ENCODE measurements around the gene ARHGAP5.
A peak's percentile ranks its signal among the peaks of the same experiment; 100 is the strongest.

ARHGAP5 gene

DNA sequence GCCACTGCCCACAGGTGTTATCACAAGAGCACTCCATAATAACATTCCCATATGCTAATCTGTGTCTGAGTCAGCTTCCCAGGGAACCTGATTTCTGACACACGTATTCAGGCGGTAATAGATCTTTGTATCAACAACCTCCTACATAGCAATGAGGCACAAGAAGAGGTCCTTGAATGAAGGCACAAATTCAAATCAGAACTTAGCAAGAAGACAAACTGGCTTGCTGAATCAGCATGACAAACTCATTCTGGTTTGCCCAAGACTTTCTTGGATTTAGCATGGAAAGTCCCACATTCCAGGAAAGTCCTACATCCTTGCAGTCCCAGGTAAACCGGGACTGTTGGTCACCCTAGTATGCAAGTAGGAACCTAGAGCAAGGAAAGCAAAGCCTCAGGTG, 90.8 kb downstream of the ARHGAP5 start:
- DNase-seq (ENCODE audit: low read depth in 2 of 3, low spot score in 2 of 3) = no peak

DNA sequence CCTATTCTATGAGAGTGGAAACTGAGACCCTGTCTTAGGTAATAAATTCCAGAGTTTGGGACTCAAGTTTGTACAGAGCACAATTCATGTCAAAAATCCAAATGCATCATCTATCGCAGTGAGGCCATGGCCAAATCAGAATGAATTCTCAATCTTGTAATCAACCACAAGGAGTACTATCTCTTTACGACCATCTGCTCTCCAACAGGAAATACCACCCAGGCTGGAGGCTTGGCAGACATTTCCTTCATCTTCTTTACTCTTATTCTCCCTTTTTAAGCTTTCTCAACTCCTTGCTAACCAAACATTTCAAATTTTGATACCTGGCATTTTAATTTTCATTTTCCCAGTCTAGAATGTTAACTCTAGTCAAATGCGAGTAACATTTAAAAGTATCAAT, 92.1 kb downstream of the ARHGAP5 start:
- no peak for DNase-seq (ENCODE audit: low read depth in 2 of 3, low spot score in 2 of 3)

GRCh38 chr14:32171469-32171868, 94.4 kb downstream of the ARHGAP5 start:
- DNase-seq (ENCODE audit: low read depth in 2 of 3, low spot score in 2 of 3) = no peak

DNA sequence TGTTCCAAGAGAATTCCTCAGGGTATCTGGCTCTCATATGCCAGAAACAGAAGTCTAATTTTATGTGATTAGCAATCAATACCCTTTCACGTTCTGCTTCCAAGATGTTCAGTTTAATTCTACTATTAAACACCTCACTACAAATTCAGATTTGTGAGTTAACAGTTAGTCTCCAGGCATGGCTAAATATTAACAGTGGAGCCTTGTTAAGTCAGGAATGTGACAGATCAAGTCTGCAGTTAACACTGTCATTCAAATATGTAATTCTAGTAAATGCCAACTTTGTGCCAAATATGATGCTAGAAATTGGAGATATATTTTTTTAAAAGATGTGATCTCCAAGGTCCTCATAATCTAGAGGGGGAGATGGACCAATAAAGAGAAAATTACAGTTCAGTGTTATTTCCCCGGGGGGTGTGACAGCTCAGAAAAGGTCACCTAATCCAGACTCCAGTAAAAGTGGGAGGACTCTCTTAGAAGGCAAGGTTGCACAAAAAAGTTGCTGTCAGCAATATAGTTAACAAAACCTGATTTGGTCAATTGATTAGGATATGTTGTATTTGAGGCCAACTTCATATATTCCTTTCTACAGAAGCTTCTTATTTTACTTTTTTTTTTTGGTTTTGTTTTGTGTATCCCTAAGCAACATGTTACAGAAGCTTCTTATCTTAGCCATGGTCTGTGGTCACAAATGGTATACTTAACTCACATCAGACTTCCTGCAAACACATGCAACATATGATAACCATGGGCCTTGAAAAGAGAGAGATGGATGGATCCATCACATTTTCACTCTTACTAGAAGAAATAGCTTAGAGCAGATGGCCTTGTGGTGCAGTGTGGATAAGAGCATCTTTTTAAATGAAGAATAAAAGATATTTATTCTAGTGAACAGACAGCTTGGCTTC, 106.3 kb downstream of the ARHGAP5 start:
- DNase-seq (ENCODE audit: low read depth in 2 of 3, low spot score in 2 of 3) = no peak

- DNase-seq (ENCODE audit: low read depth in 2 of 3, low spot score in 2 of 3) = no peak
Observed at GRCh38 chr14:32185097-32185496, 108.0 kb downstream of the ARHGAP5 start.

DNA sequence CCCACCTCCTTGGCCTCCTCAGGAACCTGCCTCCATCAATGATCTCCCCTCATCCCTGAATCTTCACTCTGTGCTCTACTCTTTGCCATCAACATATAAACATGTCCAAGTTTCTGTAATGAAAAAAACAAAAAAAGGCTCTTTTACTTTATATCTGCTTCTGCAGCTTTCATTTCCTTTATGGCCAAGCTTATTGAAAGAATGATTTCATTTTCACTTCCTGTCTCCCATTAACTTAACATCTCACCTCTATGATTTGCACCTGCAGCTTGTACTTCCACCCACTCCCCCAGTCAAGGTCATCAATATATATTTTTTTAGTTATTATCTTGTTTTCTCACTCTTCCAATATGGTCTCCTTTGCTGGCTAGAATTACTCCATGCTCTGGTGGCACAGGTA, 109.1 kb downstream of the ARHGAP5 start:
- no peak for DNase-seq (ENCODE audit: low read depth in 2 of 3, low spot score in 2 of 3)

- DNase-seq (ENCODE audit: low read depth in 2 of 3, low spot score in 2 of 3) = no peak
Observed at GRCh38 chr14:32189811-32190210, 112.7 kb downstream of the ARHGAP5 start.

DNA sequence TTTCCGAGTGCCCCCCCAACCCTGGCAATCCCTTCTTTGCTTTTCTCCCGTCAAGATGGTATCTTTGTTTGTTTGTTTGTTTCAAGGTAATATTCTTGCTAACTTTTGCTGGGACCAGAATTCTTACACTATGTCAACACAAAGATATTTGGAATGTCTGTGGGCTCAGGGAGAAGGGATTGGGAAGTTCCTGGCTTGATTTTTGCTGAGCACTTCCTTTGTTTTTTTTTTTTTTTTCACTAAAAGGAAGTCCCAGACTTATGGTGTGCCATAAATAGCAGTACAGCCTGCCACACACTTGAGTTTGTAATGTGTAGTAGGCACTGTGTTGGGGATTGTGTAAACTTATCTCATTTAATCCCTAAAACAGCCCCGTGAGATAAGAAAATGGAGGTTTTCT, 113.6 kb downstream of the ARHGAP5 start:
- no peak for DNase-seq (ENCODE audit: low read depth in 2 of 3, low spot score in 2 of 3)

GRCh38 chr14:32192712-32193373, 115.7 kb downstream of the ARHGAP5 start:
- DNase-seq (ENCODE audit: low read depth in 2 of 3, low spot score in 2 of 3) = no peak

DNA sequence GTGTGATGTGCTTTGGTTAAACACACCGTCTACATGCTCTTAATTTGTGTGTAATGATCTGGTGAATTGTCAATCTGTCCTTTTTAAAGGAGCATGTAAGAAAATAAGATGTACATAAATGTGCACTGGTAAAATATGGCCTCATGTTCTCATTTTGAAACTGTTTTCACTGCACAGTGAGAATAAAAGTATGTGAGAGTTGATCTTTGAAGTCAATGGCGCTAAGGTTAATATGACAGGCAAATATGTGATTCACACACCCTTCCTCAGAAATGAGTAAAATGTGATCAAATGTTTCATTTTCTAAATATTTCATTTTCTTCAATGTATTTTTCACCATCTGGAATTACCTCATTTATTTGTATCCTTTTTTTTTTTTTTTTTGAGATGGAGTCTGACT, 116.4 kb downstream of the ARHGAP5 start:
- DNase-seq (ENCODE audit: low read depth in 2 of 3, low spot score in 2 of 3) = no peak

DNA sequence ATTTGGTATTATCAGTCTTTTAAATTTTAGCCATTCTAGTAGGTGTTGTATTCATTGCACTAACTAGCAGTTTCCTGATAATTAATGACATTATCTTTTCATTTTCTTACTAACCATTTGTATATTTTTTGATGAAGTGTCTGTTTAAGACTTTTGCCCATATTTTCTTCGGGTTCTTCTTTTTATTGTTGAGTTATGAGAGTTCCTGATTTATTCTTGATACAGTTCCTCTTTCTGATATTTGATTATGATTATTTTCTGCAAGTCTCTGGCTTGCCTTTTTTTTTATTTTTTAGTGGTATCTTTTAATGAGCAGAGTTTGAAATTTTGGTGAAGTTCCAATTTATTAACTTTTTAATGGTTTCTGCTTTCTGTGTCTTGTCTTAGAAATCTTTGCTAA, 118.5 kb downstream of the ARHGAP5 start:
- DNase-seq (ENCODE audit: low read depth in 2 of 3, low spot score in 2 of 3) = no peak

DNA sequence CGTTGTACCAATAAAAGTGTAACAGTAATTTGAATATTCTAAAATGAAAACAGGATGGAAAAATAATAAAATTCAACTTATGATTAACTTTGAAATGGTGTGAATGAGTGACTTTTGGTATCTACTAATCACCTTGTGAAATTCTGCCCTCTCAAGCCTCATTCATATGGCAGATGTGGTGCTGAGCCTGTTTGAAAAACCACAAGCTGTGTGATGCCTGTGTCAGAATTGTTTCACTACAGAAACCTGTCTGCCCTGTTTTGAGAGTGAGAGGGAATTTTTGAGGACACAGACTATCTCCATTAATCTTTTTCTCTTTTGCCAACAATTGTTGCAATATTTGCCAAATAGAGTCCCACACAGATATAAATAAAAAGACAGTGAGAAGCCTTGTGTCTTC, 120.8 kb downstream of the ARHGAP5 start:
- DNase-seq (ENCODE audit: low read depth in 2 of 3, low spot score in 2 of 3) = no peak

DNA sequence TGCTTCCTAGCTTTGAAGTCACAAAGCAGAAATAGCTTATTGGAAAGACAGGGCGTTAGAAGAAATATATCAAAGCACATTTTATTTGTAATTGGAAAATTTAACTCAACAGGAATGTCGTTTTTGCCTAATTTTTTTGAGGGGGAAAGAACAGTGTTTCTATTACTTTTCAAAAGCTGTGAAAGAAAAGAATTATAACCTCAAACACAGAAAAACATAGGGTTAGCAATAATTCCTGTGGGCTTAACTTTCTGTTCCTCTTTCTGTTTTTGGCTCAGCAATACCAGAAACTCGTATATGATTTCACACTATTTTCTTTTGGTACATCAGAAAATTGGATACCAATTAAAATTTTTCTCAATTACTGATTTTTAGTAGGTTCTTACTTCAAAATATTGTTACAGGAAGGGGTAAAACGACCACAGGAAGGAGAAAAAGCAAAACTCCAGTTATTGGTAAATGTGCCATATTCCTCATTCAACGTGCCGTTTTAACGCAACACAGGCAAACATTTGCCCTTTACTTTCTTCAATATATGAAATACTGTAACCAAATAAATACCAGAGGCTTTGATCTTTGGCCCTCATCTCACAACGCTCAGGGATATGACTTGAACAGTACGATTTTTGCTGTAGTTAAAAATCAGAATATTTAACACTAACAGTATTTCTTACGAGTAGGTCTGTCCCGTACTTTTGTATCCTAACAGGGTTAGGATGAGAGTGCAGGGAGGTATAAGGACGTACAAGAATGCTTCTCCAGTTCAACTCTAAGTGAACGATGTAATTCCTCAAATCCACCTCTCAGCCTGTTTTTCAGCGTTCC, 123.5 kb downstream of the ARHGAP5 start:
- no peak for DNase-seq (ENCODE audit: low read depth in 2 of 3, low spot score in 2 of 3)

GRCh38 chr14:32201193-32201815, 124.2 kb downstream of the ARHGAP5 start:
- peak; percentile 45 to 47 (median 47) for DNase-seq (ENCODE audit: low read depth in 2 of 3, low spot score in 2 of 3)

DNA sequence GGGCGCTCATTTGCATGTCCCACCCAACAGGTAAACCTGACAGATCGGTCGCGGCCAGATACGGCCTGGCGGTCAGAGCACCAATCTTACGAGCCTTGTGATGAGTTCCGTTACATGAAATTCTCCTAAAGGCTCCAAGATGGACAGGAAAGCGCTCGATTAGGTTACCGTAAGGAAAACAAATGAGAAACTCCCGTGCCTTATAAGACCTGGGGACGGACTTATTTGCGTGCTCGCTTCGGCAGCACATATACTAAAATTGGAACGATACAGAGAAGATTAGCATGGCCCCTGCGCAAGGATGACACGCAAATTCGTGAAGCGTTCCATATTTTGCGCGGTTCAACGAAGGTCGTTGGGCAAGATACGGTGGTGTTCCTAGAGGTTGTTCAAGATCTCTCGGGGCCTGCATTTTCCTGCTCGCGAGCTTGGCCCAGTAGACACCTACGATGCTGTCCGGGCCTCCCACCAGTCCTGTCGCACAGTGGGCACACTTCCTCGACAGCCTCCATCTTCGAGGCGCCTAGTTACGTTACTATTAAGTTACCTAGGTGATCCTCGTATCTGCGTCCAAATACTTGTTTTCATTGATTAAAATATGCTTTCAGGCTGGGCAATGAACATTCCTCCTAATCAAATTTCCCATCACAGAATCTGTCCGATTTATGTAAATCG, 124.8 kb downstream of the ARHGAP5 start, which contains the start of gene RNU6-7:
RNU6-7 (plus strand) TSS at position 230 of the 675 bp plus-strand sequence.
- peak in 1 of 3 experiments; percentile 35 for DNase-seq (ENCODE audit: low read depth in 2 of 3, low spot score in 2 of 3)

GRCh38 chr14:32202491-32202997, 125.4 kb downstream of the ARHGAP5 start:
- no peak for DNase-seq (ENCODE audit: low read depth in 2 of 3, low spot score in 2 of 3)

DNA sequence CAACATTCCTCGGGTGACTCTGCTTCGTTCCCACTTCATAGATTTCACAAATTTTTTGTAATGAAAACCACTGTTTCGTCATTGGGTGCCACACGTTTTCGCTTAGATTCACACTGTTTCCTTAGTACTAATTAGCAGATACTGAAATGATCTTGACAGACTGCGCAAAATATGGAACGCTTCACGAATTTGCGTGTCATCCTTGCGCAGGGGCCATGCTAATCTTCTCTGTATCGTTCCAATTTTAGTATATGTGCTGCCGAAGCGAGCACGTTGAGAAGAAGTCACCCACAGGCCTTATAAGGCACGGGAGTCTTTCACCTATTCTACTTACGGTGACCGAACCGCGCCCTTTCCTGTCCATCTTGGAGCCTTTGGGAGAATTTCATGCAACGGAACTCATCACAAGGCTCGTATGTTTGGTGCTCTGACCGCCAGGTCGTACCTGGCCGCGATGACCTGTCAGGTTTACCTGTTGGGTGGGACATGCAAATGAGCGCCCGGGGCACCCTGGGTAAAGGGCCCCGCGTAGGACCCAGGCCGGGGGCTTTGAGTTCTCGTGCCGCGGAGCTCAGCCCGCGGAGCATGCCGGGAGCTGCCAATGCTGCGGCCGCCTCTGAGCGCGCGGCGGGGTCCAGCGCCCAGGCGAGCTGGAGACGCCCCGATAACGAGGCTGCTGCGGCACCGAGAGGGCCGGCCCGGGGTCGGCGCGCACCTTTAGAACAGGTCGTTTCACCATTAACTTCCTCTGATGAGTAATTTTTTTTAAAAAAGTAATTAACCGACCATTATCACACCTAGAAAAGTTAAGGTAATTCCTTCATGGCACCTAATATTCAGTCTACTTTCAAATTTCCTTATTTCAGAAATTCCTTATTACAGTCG, 126.1 kb downstream of the ARHGAP5 start, which contains the start of gene RNU6-8:
RNU6-8 (minus strand) TSS at position 272 of the 885 bp plus-strand sequence.
- peak; percentile 57 to 83 (median 72) for DNase-seq (ENCODE audit: low read depth in 2 of 3, low spot score in 2 of 3)

DNA sequence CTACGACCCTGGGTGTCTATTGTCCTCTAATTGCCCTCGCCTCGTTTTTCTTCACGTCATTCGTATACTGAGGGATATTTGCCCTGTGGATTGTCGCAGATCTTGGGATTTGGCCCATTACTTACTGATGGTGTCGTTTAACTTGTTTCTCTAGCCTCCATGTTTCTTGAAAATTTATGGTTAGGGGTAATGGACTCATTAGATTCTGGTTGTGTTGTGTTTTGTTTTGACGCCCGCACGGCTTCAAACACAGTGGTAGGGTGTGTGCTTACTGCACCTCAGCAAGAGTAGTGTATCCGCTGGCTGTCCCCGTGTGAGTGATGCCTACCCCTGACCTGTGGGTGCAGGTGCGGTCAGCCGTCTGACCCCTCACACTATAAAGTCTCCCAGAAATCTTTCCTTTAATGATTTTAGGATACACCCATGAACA, 126.8 kb downstream of the ARHGAP5 start:
- DNase-seq (ENCODE audit: low read depth in 2 of 3, low spot score in 2 of 3) = no peak

DNA sequence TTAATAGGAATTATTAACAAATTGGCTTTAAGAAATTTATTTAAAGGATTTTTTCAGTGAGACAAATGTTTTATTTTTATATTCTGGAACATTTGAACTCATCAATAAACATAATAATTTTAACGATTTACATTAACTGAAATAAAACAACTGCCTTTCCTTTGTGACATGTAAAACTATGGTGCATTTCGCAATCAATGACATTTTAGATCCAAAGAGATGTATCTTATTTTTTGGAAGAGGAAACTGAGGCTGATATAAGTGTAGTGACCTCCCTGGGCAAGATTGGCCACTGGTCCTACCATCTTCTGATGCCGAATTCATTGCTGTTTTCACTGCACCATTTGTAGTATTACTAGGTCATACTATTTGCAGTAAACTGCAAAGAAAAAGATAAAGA, 128.4 kb downstream of the ARHGAP5 start:
- DNase-seq (ENCODE audit: low read depth in 2 of 3, low spot score in 2 of 3) = no peak

Measured in activated CD8-positive, alpha-beta memory T cell treated with anti-CD3 and anti-CD28 coated beads for 48 hours (primary cell).